Skeletal muscle cell (primary cell): ENCODE results near the gene ITGB1BP1.

Experiments
- DNase-seq: peaks from one replicate; pipeline ENCODE4 v3.0.0-alpha.2; 2010; ENCODE audit warnings: low read depth
- H3K4me3 ChIP-seq: 2 replicates; pipeline ENCODE4 v1.5.1; 2011; ENCODE audit warnings: low read depth, mild to moderate bottlenecking, control low read depth, low read length, moderate library complexity

ITGB1BP1 gene

GRCh38 chr2:9430316-9431293 lies 7.3 kb upstream of the ITGB1BP1 start:
- DNase-seq, result no peak
- H3K4me3 ChIP-seq, result no peak overlapping the region

GRCh38 chr2:9428965-9429577 lies 5.7 kb upstream of the ITGB1BP1 start:
- no peak overlapping the region for H3K4me3 ChIP-seq
- DNase-seq, result no peak

- H3K4me3 ChIP-seq, result peak overlapping the region; percentile 83
- no peak for DNase-seq
Measured at GRCh38 chr2:9424447-9425164, 1.3 kb upstream of the ITGB1BP1 start.

- H3K4me3 ChIP-seq, result peak overlapping the region; percentile 83
- no peak for DNase-seq
Measured at GRCh38 chr2:9423922-9424272, 569 bp upstream of the ITGB1BP1 start.

GRCh38 chr2:9422321-9423099 lies 818 bp downstream of the ITGB1BP1 start:
- peak overlapping the region; percentile 83 for H3K4me3 ChIP-seq
- no peak for DNase-seq

- no peak overlapping the region for H3K4me3 ChIP-seq
- DNase-seq, result no peak
Measured at GRCh38 chr2:9420495-9420894, 2.8 kb downstream of the ITGB1BP1 start.

GRCh38 chr2:9419541-9419940 lies 3.8 kb downstream of the ITGB1BP1 start:
- no peak for DNase-seq
- H3K4me3 ChIP-seq, result no peak overlapping the region

GRCh38 chr2:9418746-9419145 lies 4.6 kb downstream of the ITGB1BP1 start:
- DNase-seq, result no peak
- H3K4me3 ChIP-seq, result no peak overlapping the region

- DNase-seq, result no peak
- no peak overlapping the region for H3K4me3 ChIP-seq
Measured at GRCh38 chr2:9417725-9418124, 5.6 kb downstream of the ITGB1BP1 start.

GRCh38 chr2:9416962-9417316 lies 6.4 kb downstream of the ITGB1BP1 start:
- no peak overlapping the region for H3K4me3 ChIP-seq
- no peak for DNase-seq

- no peak overlapping the region for H3K4me3 ChIP-seq
- DNase-seq, result no peak
Measured at GRCh38 chr2:9416267-9416961, 6.9 kb downstream of the ITGB1BP1 start.

GRCh38 chr2:9415516-9416169 lies 7.7 kb downstream of the ITGB1BP1 start:
- no peak overlapping the region for H3K4me3 ChIP-seq
- no peak for DNase-seq

GRCh38 chr2:9412781-9413180 lies 10.5 kb downstream of the ITGB1BP1 start:
- no peak for DNase-seq
- no peak overlapping the region for H3K4me3 ChIP-seq

GRCh38 chr2:9410108-9410507 lies 13.2 kb downstream of the ITGB1BP1 start:
- H3K4me3 ChIP-seq, result no peak overlapping the region
- DNase-seq, result no peak

- H3K4me3 ChIP-seq, result no peak overlapping the region
- DNase-seq, result no peak
Measured at GRCh38 chr2:9408641-9409151, 14.6 kb downstream of the ITGB1BP1 start.

GRCh38 chr2:9407363-9407811 lies 15.9 kb downstream of the ITGB1BP1 start:
- H3K4me3 ChIP-seq, result no peak overlapping the region
- no peak for DNase-seq

GRCh38 chr2:9406529-9407362 lies 16.6 kb downstream of the ITGB1BP1 start:
- H3K4me3 ChIP-seq, result no peak overlapping the region
- DNase-seq, result no peak
